ENCODE data around the gene MEIKIN.

MEIKIN gene

GRCh38 chr5:131945551-131946168 lies at the start of gene MEIKIN:
Gene MEIKIN (minus strand): TSS chr5:131945663. CDS start chr5:131945505, 158 bp downstream.
- DNase-seq, result no peak

GRCh38 chr5:131994533-131995226 lies 49.2 kb upstream of the MEIKIN start:
- DNase-seq, result no peak

GRCh38 chr5:131994090-131994489 lies 48.6 kb upstream of the MEIKIN start:
- no peak for DNase-seq

GRCh38 chr5:131993676-131994075 lies 48.2 kb upstream of the MEIKIN start:
- DNase-seq, result no peak

GRCh38 chr5:131992370-131992769 lies 46.9 kb upstream of the MEIKIN start:
- DNase-seq, result no peak

GRCh38 chr5:131991593-131992324 lies 46.3 kb upstream of the MEIKIN start:
- DNase-seq, result no peak

GRCh38 chr5:131990716-131991115 lies 45.3 kb upstream of the MEIKIN start:
- DNase-seq, result no peak

- no peak for DNase-seq
Observed at GRCh38 chr5:131988601-131989000, 43.1 kb upstream of the MEIKIN start.

GRCh38 chr5:131987251-131987650 lies 41.8 kb upstream of the MEIKIN start:
- no peak for DNase-seq

- no peak for DNase-seq
Observed at GRCh38 chr5:131986161-131986912, 40.9 kb upstream of the MEIKIN start.

- no peak for DNase-seq
Observed at GRCh38 chr5:131984956-131985665, 39.6 kb upstream of the MEIKIN start.

- no peak for DNase-seq
Observed at GRCh38 chr5:131983244-131983771, 37.8 kb upstream of the MEIKIN start.

GRCh38 chr5:131981516-131981915 lies 36.1 kb upstream of the MEIKIN start:
- DNase-seq, result no peak

GRCh38 chr5:131980696-131981095 lies 35.2 kb upstream of the MEIKIN start:
- no peak for DNase-seq

- DNase-seq, result no peak
Observed at GRCh38 chr5:131979816-131980215, 34.4 kb upstream of the MEIKIN start.

- DNase-seq, result no peak
Observed at GRCh38 chr5:131977212-131977604, 31.7 kb upstream of the MEIKIN start.

- DNase-seq, result no peak
Observed at GRCh38 chr5:131976414-131977211, 31.1 kb upstream of the MEIKIN start.

GRCh38 chr5:131974956-131975726 lies 29.7 kb upstream of the MEIKIN start:
- DNase-seq, result no peak

- no peak for DNase-seq
Observed at GRCh38 chr5:131974622-131974955, 29.1 kb upstream of the MEIKIN start.

- no peak for DNase-seq
Observed at GRCh38 chr5:131974016-131974415, 28.6 kb upstream of the MEIKIN start.
